Uterus (tissue), 2 donors: Measurements from ENCODE around the gene HDAC4.

Experiments used
- CTCF ChIP-seq, 4 experiments: fragments of 200-600 bp in 2 of 4; fragments of 450-650 bp in 2 of 4; sonication (generic) in 2 of 4; IDR thresholded peaks; one replicate each; pipeline ENCODE4 v1.5.1; 2016 to 2019; ENCODE audit warnings: antibody characterized with exemption in 4 of 4, mild to moderate bottlenecking in 2 of 4, moderate library complexity in 1 of 4
- POLR2A ChIP-seq, 2 donors: fragments of 450-650 bp; IDR thresholded peaks; one replicate each; pipeline ENCODE4 v1.6.1; 2016; ENCODE audit warnings: antibody characterized with exemption in 2 of 2, mild to moderate bottlenecking in 1 of 2, moderate library complexity in 1 of 2

- no peak for TF ChIP-seq CTCF (IDR thresholded peaks at IDR 0.05)
- no peak for TF ChIP-seq POLR2A (IDR thresholded peaks at IDR 0.05)
Measured at GRCh38 chr2:239285932-239286230, 114.9 kb downstream of the HDAC4 start.
